Activated T-helper 1 cell treated with anti-CD3 and anti-CD28 coated beads, Interleukin-2, amount 50 U/mL, for 16 hours (primary cell): ENCODE measurements around the gene HDAC10.
"Not testable (repeated sequence)": the region's sequence is repeated elsewhere in the genome, so short reads cannot be mapped to it uniquely, and the experiment has no call there.

Source experiments
- DNase-seq, 2 donors: peaks; one replicate each; pipeline ENCODE4 v3.0.0-alpha.2; 2020; ENCODE audit warnings: low read depth in 1 of 2, low spot score in 1 of 2

The HDAC10 gene

GRCh38 chr22:50218153-50218995 is 32.7 kb downstream of the HDAC10 start:
- DNase-seq = no peak

- DNase-seq = no peak
Observed at GRCh38 chr22:50217543-50218152, 33.4 kb downstream of the HDAC10 start.

GRCh38 chr22:50216684-50217520 is 34.2 kb downstream of the HDAC10 start:
- DNase-seq = no peak

- DNase-seq = no peak
Observed at GRCh38 chr22:50216055-50216683, 34.9 kb downstream of the HDAC10 start.

GRCh38 chr22:50215297-50216054 is 35.6 kb downstream of the HDAC10 start:
- DNase-seq = no peak

GRCh38 chr22:50213263-50213662 is 37.8 kb downstream of the HDAC10 start:
- no peak for DNase-seq

GRCh38 chr22:50211147-50211546 is 39.9 kb downstream of the HDAC10 start:
- no peak for DNase-seq

GRCh38 chr22:50210378-50211139 is 40.5 kb downstream of the HDAC10 start:
- no peak for DNase-seq

GRCh38 chr22:50209893-50210292 is 41.2 kb downstream of the HDAC10 start:
- DNase-seq = peak; percentile 45 to 47

- DNase-seq = no peak
Observed at GRCh38 chr22:50208939-50209892, 41.8 kb downstream of the HDAC10 start.

GRCh38 chr22:50208430-50208938 is 42.6 kb downstream of the HDAC10 start:
- no peak for DNase-seq

- no peak for DNase-seq
Observed at GRCh38 chr22:50207383-50208140, 43.5 kb downstream of the HDAC10 start.

GRCh38 chr22:50206599-50206998 is 44.5 kb downstream of the HDAC10 start:
- DNase-seq = no peak

- no peak for DNase-seq
Observed at GRCh38 chr22:50205781-50206569, 45.1 kb downstream of the HDAC10 start.

- DNase-seq = not testable (repeated sequence)
Observed at GRCh38 chr22:50204998-50205397, 46.1 kb downstream of the HDAC10 start.

- no peak for DNase-seq
Observed at GRCh38 chr22:50204571-50204970, 46.5 kb downstream of the HDAC10 start.

- no peak for DNase-seq
Observed at GRCh38 chr22:50203288-50203687, 47.8 kb downstream of the HDAC10 start.
